HT1080 (cell line): Measurements from ENCODE around the gene CARD14. TPM values are rescaled to one million over a fixed set of nuclear protein-coding genes. Genes with fewer than 3 reads are reported as not detected.
A peak's percentile ranks its signal among the peaks of the same experiment; 100 is the strongest.
"Not testable (repeated sequence)": the region's sequence is repeated elsewhere in the genome, so short reads cannot be mapped to it uniquely, and the experiment has no call there.

Source experiments
- DNase-seq: peaks from one replicate; pipeline ENCODE4 v3.0.0-alpha.2; 2015; ENCODE audit warnings: low read depth
- total RNA-seq: library from RNA; depleted of rRNA; stranded (reverse); fragments of >200 nt; shearing (Covaris generic); gene quantifications from 2 replicates; pipeline ENCODE4 v1.2.3, GENCODE V29; 2014

The CARD14 gene
- total RNA-seq, 1 experiment from 2014 or later, result not detected

DNA sequence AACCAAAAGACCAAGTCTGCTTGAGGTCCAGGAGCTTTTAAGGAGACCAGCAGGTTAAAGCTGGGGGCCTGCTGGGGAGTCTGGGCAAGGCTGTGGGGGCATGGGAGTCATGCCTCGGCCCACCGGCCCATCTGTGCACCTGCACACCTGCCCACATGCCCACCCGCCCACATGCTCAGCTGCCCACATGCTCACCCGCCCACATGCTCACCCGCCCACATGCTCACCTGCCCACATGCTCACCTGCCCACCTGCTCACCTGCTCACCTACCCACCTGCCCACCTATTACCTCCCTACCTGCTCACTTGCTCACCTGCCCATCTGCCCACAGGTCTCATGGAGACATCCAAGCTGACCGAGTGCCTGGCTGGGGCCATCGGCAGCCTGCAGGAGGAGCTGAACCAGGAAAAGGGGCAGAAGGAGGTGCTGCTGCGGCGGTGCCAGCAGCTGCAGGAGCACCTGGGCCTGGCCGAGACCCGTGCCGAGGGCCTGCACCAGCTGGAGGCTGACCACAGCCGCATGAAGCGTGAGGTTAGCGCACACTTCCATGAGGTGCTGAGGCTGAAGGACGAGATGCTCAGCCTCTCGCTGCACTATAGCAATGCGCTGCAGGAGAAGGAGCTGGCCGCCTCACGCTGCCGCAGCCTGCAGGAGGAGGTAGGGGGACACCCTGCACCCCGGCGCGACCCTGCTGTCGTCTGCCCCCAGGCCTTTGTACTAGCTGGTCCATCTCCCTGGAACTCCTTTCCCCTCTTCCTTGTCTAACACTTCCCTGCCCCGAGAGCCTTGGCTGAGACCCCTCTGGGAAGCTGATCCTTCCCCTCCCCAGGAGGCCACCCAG lies 14.0 kb downstream of the CARD14 start:
- no peak for DNase-seq

- DNase-seq, result no peak
These were observed 14.5 kb downstream of the CARD14 start for GRCh38 chr17:80184423-80184714.

- no peak for DNase-seq
These were observed 16.1 kb downstream of the CARD14 start for GRCh38 chr17:80185968-80186367.

DNA sequence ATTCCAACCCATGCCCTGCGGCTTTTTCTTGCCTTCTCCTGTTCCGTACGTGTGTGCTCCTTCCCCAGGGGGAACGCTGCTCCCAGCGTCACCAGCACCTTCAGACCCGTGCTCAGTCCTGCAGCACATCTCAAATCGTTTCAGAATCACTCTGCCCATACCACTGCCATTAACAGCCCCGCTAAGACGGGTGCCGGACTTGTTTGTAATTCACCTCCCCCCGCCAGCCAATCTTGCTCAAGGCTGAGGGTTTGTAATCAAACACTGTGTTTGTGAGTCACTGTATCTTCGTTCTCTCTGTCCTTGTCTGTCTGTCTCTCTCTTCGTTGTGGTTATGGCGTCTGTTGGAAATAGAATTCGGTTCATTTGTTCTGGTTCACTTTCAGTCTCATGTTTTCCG lies 17.3 kb downstream of the CARD14 start:
- peak; percentile 45 for DNase-seq

DNA sequence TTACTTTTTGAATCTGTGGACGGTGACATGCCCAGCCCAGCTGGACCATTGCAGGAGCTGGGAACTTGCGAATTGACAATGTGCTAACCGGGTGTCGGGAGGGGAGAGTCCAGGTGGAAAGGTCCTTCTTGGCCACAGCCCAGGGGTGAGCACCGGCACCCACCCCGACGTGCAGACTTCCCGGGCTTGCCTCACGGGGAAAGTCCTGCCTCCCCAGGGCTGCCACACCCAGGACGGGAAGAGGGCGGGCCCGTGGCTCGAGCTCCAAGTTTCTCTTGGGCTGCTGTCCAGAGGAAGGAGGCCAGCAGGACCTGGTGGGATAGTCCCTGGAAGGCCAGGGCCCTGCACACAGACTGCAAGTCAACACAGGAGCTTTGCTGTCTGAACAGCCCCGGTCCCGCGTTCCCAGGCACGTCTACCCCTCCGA lies 17.7 kb downstream of the CARD14 start:
- DNase-seq, result peak; percentile 40

GRCh38 chr17:80189611-80190010 lies 19.8 kb downstream of the CARD14 start:
- no peak for DNase-seq

GRCh38 chr17:80190716-80191115 lies 20.9 kb downstream of the CARD14 start:
- no peak for DNase-seq

- DNase-seq, result no peak
These were observed 21.4 kb downstream of the CARD14 start for GRCh38 chr17:80191192-80191591.

DNA sequence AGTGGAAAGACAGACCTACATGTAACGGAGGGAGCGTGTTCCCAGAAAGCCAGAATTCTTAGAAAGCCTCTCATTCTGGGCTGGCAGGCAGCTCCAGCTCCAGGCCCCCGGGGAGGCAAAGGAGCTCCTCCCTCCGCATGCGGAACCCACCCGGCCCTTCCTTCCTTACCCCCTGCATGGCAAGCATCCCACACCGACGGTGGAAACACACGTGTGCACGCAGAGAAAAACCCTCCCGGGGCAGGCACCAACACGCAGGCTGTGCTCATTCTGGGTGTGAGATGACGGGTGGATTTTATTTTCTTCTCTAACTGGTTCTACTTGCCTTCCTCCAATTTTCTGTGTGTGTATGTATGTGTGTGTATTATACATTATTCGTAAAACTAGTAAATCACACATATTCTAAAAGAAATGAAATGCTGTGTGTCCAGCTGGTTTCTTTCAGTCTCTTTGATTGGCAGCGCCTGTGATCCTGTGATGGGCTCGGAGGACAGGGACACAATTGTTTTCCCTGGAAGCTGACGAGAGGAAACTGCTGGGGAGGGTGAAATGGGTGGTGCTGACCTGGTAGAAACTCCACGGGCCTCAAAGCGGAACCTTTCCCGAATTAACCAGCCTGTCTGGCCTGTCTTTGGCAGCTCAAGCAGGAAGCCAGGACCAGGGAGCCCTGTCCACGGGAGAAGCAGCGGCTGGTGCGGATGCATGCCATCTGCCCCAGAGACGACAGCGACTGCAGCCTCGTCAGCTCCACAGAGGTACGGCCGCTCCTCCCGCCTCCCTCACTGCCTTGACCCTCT lies 22.2 kb downstream of the CARD14 start:
- DNase-seq, result no peak

GRCh38 chr17:80195141-80195540 lies 25.3 kb downstream of the CARD14 start:
- DNase-seq, result no peak

DNA sequence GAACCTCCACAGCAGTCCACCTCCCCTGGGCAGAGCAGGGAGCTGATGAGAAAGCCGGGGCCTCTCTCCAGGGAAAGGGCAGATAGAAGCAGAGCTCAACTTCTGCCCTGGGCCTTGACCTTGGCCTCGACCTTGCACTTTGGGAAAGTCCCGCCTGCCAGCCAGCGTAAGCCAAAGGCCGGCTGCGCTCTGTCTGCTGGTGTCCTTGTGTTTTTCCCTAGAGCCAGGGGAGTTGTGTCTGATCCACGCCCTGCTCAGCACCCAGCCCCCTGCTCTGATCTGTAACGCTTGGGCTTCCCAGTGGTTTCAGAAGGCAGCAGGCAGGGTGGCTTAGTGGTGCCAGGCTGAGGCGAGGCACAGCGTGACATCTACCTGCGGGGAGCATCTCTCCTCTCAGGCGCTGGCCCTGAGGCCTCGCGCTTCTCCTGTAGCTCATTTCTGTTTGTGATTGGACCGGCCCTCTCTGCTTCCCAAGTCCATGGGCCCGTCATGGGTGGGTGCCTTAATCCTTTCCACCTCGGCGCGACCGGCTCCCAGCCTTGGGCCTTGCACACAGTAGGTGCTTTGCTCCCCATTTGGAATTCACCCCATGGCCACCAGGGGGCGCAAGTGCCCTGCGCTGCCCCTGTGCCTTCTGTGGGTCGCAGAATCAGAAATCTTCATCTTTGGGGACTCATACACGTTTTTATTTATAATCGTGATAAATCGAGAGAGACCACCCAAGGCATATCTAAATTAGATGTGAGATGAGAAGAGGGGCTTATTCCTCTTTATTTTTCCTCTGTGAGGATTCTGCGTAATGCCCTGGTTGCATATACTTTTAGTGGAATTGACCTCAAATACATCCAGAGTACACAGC lies 26.1 kb downstream of the CARD14 start:
- no peak for DNase-seq

DNA sequence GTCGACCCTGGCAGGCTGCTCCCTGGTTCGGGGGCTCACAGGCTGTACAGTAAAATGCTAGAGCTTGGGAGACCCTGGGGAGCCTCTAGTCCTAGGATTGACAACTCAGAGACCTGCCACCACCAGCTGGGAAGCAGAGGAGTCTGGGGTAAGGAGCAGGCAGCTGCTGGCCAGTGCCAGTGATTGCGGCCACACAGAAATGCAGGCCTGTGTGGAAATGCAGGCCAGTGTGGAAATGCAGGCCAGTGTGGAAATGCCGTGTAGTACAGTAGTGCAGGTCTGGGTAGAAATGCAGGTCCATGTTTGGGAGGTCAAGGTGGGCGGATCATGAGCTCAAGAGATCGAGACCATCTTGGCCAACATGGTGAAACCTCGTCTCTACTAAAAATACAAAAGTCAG lies 26.8 kb downstream of the CARD14 start:
- no peak for DNase-seq

- no peak for DNase-seq
These were observed 28.4 kb downstream of the CARD14 start for GRCh38 chr17:80198144-80198661.

- DNase-seq, result not testable (repeated sequence)
These were observed 29.5 kb downstream of the CARD14 start for GRCh38 chr17:80199295-80199694.

DNA sequence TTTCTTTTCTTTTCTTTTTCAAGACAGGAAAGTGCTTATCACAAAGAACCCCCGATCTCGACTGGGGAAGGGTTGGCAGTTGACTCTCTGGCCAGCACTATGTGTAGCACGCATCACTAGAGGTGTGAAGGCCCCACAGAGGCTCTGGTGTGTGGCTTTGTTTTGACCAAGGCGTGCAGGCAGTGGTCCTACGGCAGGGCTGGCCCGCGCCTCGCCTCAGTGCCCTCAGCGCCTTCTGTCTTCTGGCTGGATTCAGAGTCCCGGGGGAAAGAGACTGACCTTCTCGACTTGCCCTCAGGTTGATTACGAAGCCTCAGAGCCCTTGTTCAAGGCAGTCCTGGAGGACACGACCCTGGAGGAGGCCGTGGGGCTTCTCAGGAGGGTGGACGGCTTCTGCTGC lies 31.6 kb downstream of the CARD14 start:
- no peak for DNase-seq

GRCh38 chr17:80202197-80202596 lies 32.4 kb downstream of the CARD14 start:
- no peak for DNase-seq

- no peak for DNase-seq
These were observed 33.7 kb downstream of the CARD14 start for GRCh38 chr17:80203471-80203963.

GRCh38 chr17:80204626-80205468 lies 35.0 kb downstream of the CARD14 start:
- no peak for DNase-seq

DNA sequence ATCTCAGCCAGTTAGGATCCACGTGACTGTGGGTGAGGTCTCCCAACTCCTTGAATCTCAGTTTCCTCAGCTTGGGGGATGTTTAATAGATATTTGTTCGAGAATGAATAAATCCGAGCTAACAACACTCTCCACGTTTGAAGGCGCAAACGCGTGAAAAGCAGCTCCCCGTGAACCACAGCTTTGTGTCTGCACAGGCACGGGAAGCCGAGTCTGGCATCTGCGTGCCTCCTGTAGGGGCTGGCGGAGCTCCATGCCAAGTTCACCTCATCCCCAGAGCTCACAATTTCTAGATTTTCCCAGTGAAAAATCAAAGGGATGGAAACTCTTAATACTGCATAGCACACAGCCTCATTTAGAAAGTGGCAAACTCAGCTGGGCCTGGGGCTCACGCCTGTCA lies 36.0 kb downstream of the CARD14 start:
- no peak for DNase-seq

- DNase-seq, result no peak
These were observed 38.2 kb downstream of the CARD14 start for GRCh38 chr17:80208050-80208449.
